SK-N-SH treated with all-trans-retinoic acid at 6 μM for 48 hours (cell line): Measurements from ENCODE around the gene MRPL19.

ENCODE experiments used
- ATAC-seq: fragments of 200-7000 bp; cut with Tn5 transposase; 3 replicates; pipeline ENCODE4 v1.9.1; 2020; ENCODE audit warnings: mild to moderate bottlenecking, moderate library complexity
- ARNTL ChIP-seq: fragments of 450-650 bp; formaldehyde crosslinking; IDR thresholded peaks from 2 replicates; pipeline ENCODE4 v1.5.0; 2020; ENCODE audit warnings: low read depth, mild to moderate bottlenecking, moderate library complexity, borderline replicate concordance
- BACH2 ChIP-seq: fragments of 250-450 bp; sonication (Bioruptor Pico); IDR thresholded peaks from 2 replicates; pipeline ENCODE4 v1.9.0; 2021; ENCODE audit warnings: mild to moderate bottlenecking, borderline replicate concordance
- CREB5 ChIP-seq: fragments of 250-450 bp; sonication (Bioruptor Pico); IDR thresholded peaks from 2 replicates; pipeline ENCODE4 v1.5.1; 2020; ENCODE audit warnings: low read depth, mild to moderate bottlenecking, moderate library complexity
- CSDC2 ChIP-seq: fragments of 250-450 bp; sonication (Bioruptor Pico); IDR thresholded peaks from 2 replicates; pipeline ENCODE4 v1.5.0; 2020; ENCODE audit warnings: mild to moderate bottlenecking, moderate library complexity
- ESRRG ChIP-seq: fragments of 250-450 bp; sonication (Bioruptor Pico); IDR thresholded peaks from 2 replicates; pipeline ENCODE4 v1.6.1; 2021; ENCODE audit warnings: mild to moderate bottlenecking
- GLIS3 ChIP-seq: fragments of 250-450 bp; sonication (Bioruptor Pico); IDR thresholded peaks from 2 replicates; pipeline ENCODE4 v1.5.0; 2020; ENCODE audit warnings: mild to moderate bottlenecking, moderate library complexity
- ISL1 ChIP-seq: fragments of 250-450 bp; sonication (Bioruptor Pico); IDR thresholded peaks from 2 replicates; pipeline ENCODE4 v2.1.2; 2022; ENCODE audit warnings: mild to moderate bottlenecking, moderate library complexity
- PATZ1 ChIP-seq: fragments of 250-450 bp; sonication (Bioruptor Pico); IDR thresholded peaks from 2 replicates; pipeline ENCODE4 v1.8.0; 2020; ENCODE audit warnings: mild to moderate bottlenecking, moderate library complexity, borderline replicate concordance
- PPARA ChIP-seq: fragments of 250-450 bp; sonication (Bioruptor Pico); IDR thresholded peaks from 2 replicates; pipeline ENCODE4 v1.5.0; 2020; ENCODE audit warnings: mild to moderate bottlenecking, borderline replicate concordance
- RARB ChIP-seq: fragments of 250-450 bp; sonication (Bioruptor Pico); IDR thresholded peaks from 2 replicates; pipeline ENCODE4 v1.8.0; 2021; ENCODE audit warnings: mild to moderate bottlenecking, moderate library complexity
- TCF4 ChIP-seq: fragments of 250-450 bp; sonication (Bioruptor Pico); IDR thresholded peaks from 2 replicates; pipeline ENCODE4 v1.8.0; 2021; ENCODE audit warnings: mild to moderate bottlenecking, moderate library complexity, borderline replicate concordance
- TOX ChIP-seq: fragments of 250-450 bp; sonication (Bioruptor Pico); IDR thresholded peaks from 2 replicates; pipeline ENCODE4 v1.8.0; 2021; ENCODE audit warnings: mild to moderate bottlenecking, moderate library complexity, borderline replicate concordance
- TSHZ2 ChIP-seq: fragments of 250-450 bp; sonication (Bioruptor Pico); IDR thresholded peaks from 2 replicates; pipeline ENCODE4 v1.5.0; 2020; ENCODE audit warnings: mild to moderate bottlenecking, moderate library complexity
- ZC3H10 ChIP-seq: fragments of 250-450 bp; sonication (Bioruptor Pico); IDR thresholded peaks from 2 replicates; pipeline ENCODE4 v1.5.1; 2021; ENCODE audit warnings: mild to moderate bottlenecking, moderate library complexity
- ZFP30 ChIP-seq: fragments of 450-650 bp; formaldehyde crosslinking; IDR thresholded peaks from 2 replicates; pipeline ENCODE4 v1.5.0; 2022; ENCODE audit warnings: mild to moderate bottlenecking, moderate library complexity
- ZNF565 ChIP-seq: fragments of 450-650 bp; formaldehyde crosslinking; conservative IDR thresholded peaks from 2 replicates; pipeline ENCODE4 v1.5.0; 2020; ENCODE audit warnings: low read depth, mild to moderate bottlenecking, moderate library complexity
- ZNF70 ChIP-seq: fragments of 450-650 bp; formaldehyde crosslinking; IDR thresholded peaks from 2 replicates; pipeline ENCODE4 v1.5.0; 2020; ENCODE audit warnings: mild to moderate bottlenecking, moderate library complexity
- ZNF8 ChIP-seq: fragments of 450-650 bp; formaldehyde crosslinking; IDR thresholded peaks from 2 replicates; pipeline ENCODE4 v1.5.0; 2020; ENCODE audit warnings: mild to moderate bottlenecking, moderate library complexity
- TF ChIP-seq, protein P1 (sequence below): fragments of 250-450 bp; sonication (Bioruptor Pico); IDR thresholded peaks from 2 replicates; pipeline ENCODE4 v1.8.0; 2021; ENCODE audit warnings: low read depth, mild to moderate bottlenecking, moderate library complexity, borderline replicate concordance

Gene MRPL19

GRCh38 chr2:75656563-75656962 lies 10.0 kb downstream of the MRPL19 start:
- no peak for ATAC-seq
- TF ChIP-seq, protein P1, sequence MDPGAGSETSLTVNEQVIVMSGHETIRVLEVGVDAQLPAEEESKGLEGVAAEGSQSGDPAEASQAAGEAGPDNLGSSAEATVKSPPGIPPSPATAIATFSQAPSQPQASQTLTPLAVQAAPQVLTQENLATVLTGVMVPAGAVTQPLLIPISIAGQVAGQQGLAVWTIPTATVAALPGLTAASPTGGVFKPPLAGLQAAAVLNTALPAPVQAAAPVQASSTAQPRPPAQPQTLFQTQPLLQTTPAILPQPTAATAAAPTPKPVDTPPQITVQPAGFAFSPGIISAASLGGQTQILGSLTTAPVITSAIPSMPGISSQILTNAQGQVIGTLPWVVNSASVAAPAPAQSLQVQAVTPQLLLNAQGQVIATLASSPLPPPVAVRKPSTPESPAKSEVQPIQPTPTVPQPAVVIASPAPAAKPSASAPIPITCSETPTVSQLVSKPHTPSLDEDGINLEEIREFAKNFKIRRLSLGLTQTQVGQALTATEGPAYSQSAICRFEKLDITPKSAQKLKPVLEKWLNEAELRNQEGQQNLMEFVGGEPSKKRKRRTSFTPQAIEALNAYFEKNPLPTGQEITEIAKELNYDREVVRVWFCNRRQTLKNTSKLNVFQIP (CRISPR knock-in tag) = no peak
- no peak for TF ChIP-seq CSDC2 (CRISPR knock-in tag)
- no peak for TF ChIP-seq TSHZ2 (CRISPR knock-in tag)
- no peak for TF ChIP-seq TOX
- TF ChIP-seq ZC3H10 = no peak
- no peak for TF ChIP-seq PPARA (CRISPR knock-in tag)
- TF ChIP-seq ISL1 (CRISPR knock-in tag) = no peak
- TF ChIP-seq ARNTL (CRISPR knock-in tag) = no peak
- no peak for TF ChIP-seq ZFP30 (CRISPR knock-in tag)
- TF ChIP-seq ZNF565 (CRISPR knock-in tag) = no peak
- TF ChIP-seq ESRRG (CRISPR knock-in tag) = no peak
- TF ChIP-seq ZNF8 = no peak
- no peak for TF ChIP-seq RARB (CRISPR knock-in tag)
- TF ChIP-seq ZNF70 (CRISPR knock-in tag) = no peak
- TF ChIP-seq GLIS3 (CRISPR knock-in tag) = no peak
- no peak for TF ChIP-seq PATZ1 (CRISPR knock-in tag)
- TF ChIP-seq TCF4 = no peak
- no peak for TF ChIP-seq CREB5
- TF ChIP-seq BACH2 (CRISPR knock-in tag) = no peak
- TF ChIP-seq, all 23 proteins: peak for 0

DNA sequence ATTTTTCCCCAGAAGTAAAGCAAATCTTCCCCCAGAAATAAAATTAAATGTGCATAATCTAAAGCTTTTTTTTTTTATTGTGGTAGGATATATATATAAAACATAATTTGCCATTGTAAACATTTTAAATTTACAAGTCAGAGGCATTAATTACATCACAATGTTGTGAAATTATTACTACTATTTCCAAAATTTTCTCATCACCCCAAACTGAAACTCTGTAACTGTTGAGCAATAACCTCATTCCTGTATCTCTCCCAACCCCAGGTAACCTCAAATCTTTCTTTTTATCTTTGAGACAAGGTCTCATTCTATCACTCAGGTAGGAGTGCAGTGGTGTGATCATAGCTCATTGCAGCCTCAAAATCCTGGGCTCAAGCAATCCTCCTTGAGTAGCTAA lies 11.2 kb downstream of the MRPL19 start:
- ATAC-seq = no peak
- TF ChIP-seq ZNF8 (no peak), GLIS3 (CRISPR knock-in tag) (no peak), RARB (CRISPR knock-in tag) (no peak), TSHZ2 (CRISPR knock-in tag) (no peak), ZNF565 (CRISPR knock-in tag) (no peak), TOX (no peak), ESRRG (CRISPR knock-in tag) (no peak), CSDC2 (CRISPR knock-in tag) (no peak)

DNA sequence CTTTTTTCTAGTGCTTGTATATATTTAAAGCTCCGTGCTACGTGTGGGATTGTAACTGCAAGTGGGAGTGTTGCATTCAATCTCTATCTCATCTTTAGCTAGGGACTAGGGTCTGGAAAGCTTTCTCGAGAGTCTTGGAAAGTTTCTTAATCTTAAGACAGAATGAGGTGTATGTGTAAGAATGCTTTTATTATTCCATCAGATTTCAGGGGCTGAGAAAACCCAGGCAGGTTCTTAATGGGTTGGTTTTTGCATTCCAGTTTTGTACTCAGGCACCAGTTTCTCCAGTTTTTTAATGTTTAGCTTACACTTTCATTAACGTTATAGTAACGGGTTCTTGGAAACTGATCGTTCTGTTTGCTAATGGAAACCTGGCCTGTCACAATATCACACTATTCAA lies 20.3 kb downstream of the MRPL19 start:
- TF ChIP-seq PPARA (CRISPR knock-in tag) (no peak), ISL1 (CRISPR knock-in tag) (peak; percentile 78)
- ATAC-seq = no peak
